C4-2B (cell line): ENCODE data around the gene CERCAM.

Experiments used
- CTCF ChIP-seq: fragments of 450-650 bp; conservative IDR thresholded peaks from 2 replicates; pipeline ENCODE4 v1.5.1; 2017; ENCODE audit warnings: mild to moderate bottlenecking
- ZFX ChIP-seq: fragments of 450-650 bp; IDR thresholded peaks from 2 replicates; pipeline ENCODE4 v1.6.1; 2017

- TF ChIP-seq CTCF (no peak), ZFX (no peak)
Measured at GRCh38 chr9:128411364-128412119, 9.1 kb upstream of the CERCAM start.
